Stimulated activated CD8-positive, alpha-beta memory T cell treated with anti-CD3 and anti-CD28 coated beads, Interleukin-7, amount 100 ng/mL, for 4 hours (primary cell): ENCODE data around the gene RALY.

Source experiments
- DNase-seq, 2 donors: peaks; one replicate each; pipeline ENCODE4 v3.0.0-alpha.2; 2020; ENCODE audit warnings: low read depth in 2 of 2

Gene RALY

GRCh38 chr20:33986560-33987216, 7.0 kb upstream of the RALY start:
- DNase-seq: no peak

- DNase-seq: no peak
Measured at GRCh38 chr20:33990075-33990474, 3.6 kb upstream of the RALY start.

- no peak for DNase-seq
Measured at GRCh38 chr20:33991502-33991901, 2.2 kb upstream of the RALY start.

GRCh38 chr20:33992145-33992922, 1.4 kb upstream of the RALY start:
- DNase-seq: no peak

GRCh38 chr20:33992923-33993575, 662 bp upstream of the RALY start:
- peak; percentile 99 for DNase-seq

GRCh38 chr20:33994222-33994913, 657 bp downstream of the RALY start:
- peak; percentile 42 to 74 for DNase-seq

GRCh38 chr20:33995053-33995831, 1.5 kb downstream of the RALY start:
- DNase-seq: no peak

GRCh38 chr20:33999025-33999649, 5.4 kb downstream of the RALY start:
- no peak for DNase-seq

GRCh38 chr20:34001378-34001777, 7.7 kb downstream of the RALY start:
- DNase-seq: no peak

GRCh38 chr20:34004227-34004626, 10.5 kb downstream of the RALY start:
- no peak for DNase-seq

- DNase-seq: no peak
Measured at GRCh38 chr20:34004790-34005457, 11.2 kb downstream of the RALY start.

- DNase-seq: no peak
Measured at GRCh38 chr20:34006619-34007018, 12.9 kb downstream of the RALY start.

- no peak for DNase-seq
Measured at GRCh38 chr20:34008477-34008876, 14.8 kb downstream of the RALY start.

- no peak for DNase-seq
Measured at GRCh38 chr20:34010405-34010931, 16.8 kb downstream of the RALY start.

GRCh38 chr20:34011275-34011674, 17.6 kb downstream of the RALY start:
- no peak for DNase-seq

GRCh38 chr20:34012330-34012729, 18.6 kb downstream of the RALY start:
- no peak for DNase-seq

GRCh38 chr20:34012735-34013134, 19.0 kb downstream of the RALY start:
- DNase-seq: no peak

GRCh38 chr20:34013554-34013953, 19.8 kb downstream of the RALY start:
- no peak for DNase-seq

- DNase-seq: no peak
Measured at GRCh38 chr20:34014878-34015277, 21.2 kb downstream of the RALY start.
